ENCODE data around the gene ATN1.

ATN1 gene

DNA sequence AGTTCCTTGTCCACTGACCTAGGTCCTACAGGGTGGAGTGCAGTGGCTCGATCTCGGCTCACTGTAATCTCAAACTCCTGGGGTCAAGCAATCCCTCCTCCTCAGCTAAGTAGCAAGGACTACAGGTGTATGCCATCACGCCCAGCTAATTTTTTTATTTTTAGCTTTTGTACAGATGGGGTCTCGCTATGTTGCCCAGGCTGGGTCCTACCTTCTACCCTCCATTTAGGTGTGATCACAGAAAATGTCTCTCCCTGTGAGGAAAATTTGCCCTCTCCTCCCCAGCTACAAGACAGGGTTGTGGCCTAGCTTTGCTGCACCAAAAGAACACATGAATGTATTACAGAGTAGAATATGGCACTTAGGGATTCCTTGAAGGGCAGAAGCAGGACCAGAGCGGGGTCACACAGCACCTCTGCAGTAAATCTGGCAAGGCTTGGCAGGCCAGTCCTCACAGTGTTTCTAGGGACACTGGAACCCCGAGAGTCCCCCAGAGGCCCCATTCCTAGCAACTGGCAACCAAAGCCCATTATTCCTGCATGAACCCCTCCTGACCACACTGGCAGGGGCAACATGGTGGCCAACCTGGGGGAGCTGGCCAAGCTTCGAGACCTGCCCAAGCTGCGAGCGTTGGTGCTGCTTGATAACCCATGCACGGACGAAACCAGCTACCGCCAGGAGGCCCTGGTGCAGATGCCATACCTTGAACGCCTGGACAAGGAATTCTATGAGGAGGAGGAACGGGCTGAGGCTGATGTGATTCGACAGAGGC lies 15.4 kb upstream of the ATN1 start:
- H3K27ac ChIP-seq, result no peak overlapping the region
- TF ChIP-seq, protein P1, sequence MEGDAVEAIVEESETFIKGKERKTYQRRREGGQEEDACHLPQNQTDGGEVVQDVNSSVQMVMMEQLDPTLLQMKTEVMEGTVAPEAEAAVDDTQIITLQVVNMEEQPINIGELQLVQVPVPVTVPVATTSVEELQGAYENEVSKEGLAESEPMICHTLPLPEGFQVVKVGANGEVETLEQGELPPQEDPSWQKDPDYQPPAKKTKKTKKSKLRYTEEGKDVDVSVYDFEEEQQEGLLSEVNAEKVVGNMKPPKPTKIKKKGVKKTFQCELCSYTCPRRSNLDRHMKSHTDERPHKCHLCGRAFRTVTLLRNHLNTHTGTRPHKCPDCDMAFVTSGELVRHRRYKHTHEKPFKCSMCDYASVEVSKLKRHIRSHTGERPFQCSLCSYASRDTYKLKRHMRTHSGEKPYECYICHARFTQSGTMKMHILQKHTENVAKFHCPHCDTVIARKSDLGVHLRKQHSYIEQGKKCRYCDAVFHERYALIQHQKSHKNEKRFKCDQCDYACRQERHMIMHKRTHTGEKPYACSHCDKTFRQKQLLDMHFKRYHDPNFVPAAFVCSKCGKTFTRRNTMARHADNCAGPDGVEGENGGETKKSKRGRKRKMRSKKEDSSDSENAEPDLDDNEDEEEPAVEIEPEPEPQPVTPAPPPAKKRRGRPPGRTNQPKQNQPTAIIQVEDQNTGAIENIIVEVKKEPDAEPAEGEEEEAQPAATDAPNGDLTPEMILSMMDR (IDR thresholded peaks at IDR 0.05), result no peak
- no peak overlapping the region for H3K4me3 ChIP-seq
- no peak for DNase-seq (ENCODE audit: low spot score)

DNA sequence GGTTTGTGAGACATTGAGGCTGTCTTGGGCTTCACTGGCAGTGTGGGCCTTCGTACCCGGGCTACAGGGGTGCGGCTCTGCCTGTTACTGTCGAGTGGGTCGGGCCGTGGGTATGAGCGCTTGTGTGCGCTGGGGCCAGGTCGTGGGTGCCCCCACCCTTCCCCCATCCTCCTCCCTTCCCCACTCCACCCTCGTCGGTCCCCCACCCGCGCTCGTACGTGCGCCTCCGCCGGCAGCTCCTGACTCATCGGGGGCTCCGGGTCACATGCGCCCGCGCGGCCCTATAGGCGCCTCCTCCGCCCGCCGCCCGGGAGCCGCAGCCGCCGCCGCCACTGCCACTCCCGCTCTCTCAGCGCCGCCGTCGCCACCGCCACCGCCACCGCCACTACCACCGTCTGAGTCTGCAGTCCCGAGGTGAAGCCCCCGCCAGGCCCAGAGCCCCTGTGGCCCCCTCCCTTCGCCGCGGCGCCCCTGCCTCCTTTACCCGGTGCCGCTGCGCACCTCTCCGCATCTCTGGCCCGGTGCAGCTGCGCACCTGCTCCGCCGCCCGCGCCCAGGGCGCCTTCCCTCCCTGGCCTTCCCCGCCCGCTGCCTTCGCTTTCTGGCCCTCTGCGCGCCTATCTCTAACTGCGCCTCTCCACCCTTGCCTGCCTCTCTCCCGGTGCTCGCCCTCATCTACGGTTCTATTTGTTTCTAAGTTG lies 13.4 kb upstream of the ATN1 start, which contains the start of gene ENO2:
ENO2 (plus strand) TSS at position 335 of the 701 bp plus-strand sequence. CDS start 1,253 bp downstream, outside the sequence.
- peak; percentile 87 for DNase-seq (ENCODE audit: low spot score)
- Histone ChIP-seq H3K4me3 (peak within 1 kb of the TSS; percentile 79), H3K27ac (peak within 1 kb of the TSS; percentile 90 to 96)
- TF ChIP-seq, protein P1 (IDR thresholded peaks at IDR 0.05), result no peak

DNA sequence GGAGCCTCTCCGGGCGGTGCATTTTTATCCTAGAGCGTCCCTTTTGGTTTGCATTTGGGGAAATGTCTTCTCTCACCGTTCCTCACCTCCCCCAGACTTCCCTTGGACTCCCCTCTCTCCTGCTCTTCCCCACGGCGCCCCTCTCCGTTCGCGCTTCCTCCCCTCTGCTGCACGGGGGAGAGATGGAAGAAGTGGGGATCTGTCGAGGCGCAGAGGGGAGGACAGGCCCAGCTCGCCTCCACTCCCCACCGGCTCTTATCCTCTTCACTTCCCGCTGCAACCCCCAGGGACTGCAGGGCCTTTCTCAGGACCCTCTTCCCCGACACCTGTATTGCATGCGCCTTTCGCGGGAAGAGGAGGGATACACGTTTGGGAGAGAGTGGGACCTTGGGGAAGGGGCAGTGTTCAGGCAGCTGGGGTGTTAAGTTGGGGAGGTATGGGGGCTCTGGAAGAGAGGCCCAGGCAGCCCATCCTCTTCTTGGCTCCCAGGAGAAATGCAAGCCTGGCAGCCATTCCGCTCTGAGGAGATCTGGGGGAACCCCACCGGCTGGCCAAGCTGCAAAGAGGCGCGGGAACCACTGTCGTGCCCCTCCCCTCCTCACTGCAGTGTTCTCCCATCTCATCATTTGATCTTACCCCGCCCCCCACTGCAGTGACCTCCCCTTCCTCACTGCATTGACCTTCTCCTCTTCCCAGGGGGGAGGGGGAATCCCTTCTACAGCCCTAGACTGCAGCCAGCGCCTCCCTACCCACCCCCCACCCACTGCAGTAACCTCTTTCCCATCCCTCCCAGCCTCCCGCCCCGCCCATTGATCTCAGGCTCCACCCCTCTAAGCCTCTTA lies 12.6 kb upstream of the ATN1 start:
- H3K27ac ChIP-seq, result peak overlapping the region; percentile 90 to 96
- DNase-seq (ENCODE audit: low spot score), result no peak
- TF ChIP-seq, protein P1 (IDR thresholded peaks at IDR 0.05), result no peak
- H3K4me3 ChIP-seq, result peak overlapping the region; percentile 79

DNA sequence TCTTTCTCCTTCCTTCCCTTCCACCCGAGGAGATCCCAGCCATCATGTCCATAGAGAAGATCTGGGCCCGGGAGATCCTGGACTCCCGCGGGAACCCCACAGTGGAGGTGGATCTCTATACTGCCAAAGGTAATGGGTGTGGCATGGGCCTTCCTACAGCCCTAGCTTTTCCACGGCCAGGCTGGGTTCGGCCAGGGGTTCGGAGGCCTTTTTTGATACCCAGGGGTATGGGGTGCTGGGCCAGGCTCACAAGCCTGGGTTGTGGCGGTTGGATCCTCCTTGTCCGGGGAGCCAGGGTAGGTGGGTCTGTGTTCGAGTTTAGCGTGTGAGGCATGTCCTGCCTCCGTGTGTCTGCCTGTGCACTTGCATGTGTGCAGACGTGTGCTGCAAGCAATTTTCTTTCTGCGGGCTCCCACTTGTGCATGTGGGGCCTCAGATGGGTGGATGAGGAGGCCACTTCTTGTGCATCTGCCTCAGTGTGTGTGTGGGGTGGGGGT lies 11.9 kb upstream of the ATN1 start:
- TF ChIP-seq, protein P1 (IDR thresholded peaks at IDR 0.05), result no peak
- H3K4me3 ChIP-seq, result peak overlapping the region; percentile 79
- DNase-seq (ENCODE audit: low spot score), result no peak
- peak overlapping the region in 1 of 2 donors; percentile 96 for H3K27ac ChIP-seq

DNA sequence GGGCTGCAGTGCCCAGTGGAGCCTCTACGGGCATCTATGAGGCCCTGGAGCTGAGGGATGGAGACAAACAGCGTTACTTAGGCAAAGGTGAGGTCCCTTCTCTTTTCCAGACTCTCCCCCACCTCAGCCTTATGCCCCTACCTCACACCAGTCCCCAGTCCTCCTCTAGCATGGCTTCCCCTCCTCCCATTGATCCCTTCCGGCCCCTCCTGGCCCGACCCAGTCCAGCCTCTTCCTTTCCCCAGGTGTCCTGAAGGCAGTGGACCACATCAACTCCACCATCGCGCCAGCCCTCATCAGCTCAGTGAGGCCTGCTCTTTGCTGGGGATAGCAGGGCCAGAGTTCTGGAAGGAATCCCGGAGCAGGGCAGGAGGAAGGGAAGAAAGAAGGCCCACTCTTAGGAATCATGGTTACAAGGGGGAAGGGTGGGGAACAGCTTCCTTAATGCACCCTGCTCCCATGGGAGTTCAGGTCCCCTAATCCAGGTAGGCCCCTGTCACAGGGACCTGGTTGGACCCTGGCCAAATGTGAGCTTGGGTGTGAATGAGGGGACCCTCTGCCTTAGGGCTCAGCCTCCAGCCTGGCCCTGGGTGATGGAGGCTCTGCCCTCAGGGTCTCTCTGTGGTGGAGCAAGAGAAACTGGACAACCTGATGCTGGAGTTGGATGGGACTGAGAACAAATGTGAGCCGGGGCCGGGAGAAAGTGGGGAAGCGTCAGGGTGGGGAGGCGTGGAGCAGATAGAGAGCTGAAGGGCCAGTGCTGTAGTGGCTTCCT lies 11.1 kb upstream of the ATN1 start:
- TF ChIP-seq, protein P1 (IDR thresholded peaks at IDR 0.05), result no peak

More for the DNA sequence above, 11.1 kb upstream of the ATN1 start:
- no peak overlapping the region for H3K27ac ChIP-seq
- no peak overlapping the region for H3K4me3 ChIP-seq
- DNase-seq (ENCODE audit: low spot score), result no peak

Data from coronary artery (tissue), 2 donors.